ENCODE measurements around the gene PTGS1. TPM values are rescaled to one million over a fixed set of nuclear protein-coding genes. Genes with fewer than 3 reads are reported as not detected.
"Not testable (repeated sequence)": the region's sequence is repeated elsewhere in the genome, so short reads cannot be mapped to it uniquely, and the experiment has no call there.

Gene PTGS1
- total RNA-seq, 2 donors from 2014 or later = 20.8 to 30.2 TPM

DNA sequence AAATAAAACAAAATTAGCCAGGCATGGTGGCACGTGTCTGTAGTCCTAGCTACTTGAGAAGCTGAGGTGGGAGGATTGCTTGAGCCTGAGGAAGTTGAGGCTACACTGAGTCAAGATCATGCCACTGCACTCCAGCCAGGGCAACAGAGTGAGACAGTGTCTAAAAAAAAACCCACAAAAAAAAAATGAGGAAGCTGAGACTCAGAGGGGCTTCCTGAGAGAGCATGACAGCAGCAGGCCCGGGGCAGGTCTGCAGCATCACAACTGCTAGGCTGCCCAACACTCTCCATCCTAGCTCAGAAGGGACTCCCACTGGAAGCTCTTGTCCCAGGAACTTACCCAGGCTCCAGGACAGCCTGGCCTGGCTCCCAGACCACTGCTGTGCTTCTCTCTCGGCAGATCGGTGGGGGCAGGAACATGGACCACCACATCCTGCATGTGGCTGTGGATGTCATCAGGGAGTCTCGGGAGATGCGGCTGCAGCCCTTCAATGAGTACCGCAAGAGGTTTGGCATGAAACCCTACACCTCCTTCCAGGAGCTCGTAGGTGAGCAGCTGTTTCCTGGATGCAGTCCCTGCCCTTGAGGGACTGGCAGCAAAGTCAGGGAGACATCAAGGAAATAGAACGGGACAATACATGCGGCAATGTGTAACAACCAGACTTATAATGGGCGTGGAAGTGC, 19.1 kb downstream of the PTGS1 start:
- peak; percentile 52 for DNase-seq (ENCODE audit: low spot score)
- intact Hi-C loops (cut with DNase I) = no loop called here

DNA sequence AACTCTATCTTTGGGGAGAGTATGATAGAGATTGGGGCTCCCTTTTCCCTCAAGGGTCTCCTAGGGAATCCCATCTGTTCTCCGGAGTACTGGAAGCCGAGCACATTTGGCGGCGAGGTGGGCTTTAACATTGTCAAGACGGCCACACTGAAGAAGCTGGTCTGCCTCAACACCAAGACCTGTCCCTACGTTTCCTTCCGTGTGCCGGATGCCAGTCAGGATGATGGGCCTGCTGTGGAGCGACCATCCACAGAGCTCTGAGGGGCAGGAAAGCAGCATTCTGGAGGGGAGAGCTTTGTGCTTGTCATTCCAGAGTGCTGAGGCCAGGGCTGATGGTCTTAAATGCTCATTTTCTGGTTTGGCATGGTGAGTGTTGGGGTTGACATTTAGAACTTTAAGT, 21.5 kb downstream of the PTGS1 start:
- peak; percentile 42 for DNase-seq (ENCODE audit: low spot score)
- intact Hi-C loops (cut with DNase I) = no loop called here

DNA sequence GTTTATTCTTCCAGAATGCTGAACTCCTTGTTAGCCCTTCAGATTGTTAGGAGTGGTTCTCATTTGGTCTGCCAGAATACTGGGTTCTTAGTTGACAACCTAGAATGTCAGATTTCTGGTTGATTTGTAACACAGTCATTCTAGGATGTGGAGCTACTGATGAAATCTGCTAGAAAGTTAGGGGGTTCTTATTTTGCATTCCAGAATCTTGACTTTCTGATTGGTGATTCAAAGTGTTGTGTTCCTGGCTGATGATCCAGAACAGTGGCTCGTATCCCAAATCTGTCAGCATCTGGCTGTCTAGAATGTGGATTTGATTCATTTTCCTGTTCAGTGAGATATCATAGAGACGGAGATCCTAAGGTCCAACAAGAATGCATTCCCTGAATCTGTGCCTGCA, 21.9 kb downstream of the PTGS1 start:
- DNase-seq (ENCODE audit: low spot score) = no peak
- intact Hi-C loops (cut with DNase I) = no loop called here

DNA sequence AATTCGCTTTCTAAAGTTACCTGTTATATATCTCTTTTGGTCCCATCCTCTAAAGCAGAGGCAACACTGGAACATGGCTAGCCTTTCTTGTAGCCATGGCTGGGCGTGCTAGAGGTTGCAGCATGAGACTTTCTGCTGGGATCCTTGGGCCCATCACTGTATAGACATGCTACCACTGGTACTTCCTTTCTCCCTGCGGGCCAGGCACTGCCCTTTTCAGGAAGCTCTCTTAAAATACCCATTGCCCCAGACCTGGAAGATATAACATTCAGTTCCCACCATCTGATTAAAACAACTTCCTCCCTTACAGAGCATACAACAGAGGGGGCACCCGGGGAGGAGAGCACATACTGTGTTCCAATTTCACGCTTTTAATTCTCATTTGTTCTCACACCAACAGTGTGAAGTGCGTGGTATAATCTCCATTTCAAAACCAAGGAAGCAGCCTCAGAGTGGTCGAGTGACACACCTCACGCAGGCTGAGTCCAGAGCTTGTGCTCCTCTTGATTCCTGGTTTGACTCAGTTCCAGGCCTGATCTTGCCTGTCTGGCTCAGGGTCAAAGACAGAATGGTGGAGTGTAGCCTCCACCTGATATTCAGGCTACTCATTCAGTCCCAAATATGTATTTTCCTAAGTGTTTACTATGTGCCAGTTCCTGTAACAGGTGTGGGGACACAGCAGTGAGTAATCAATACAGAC, 22.6 kb downstream of the PTGS1 start:
- intact Hi-C loops (cut with DNase I) = no loop called here
- no peak for DNase-seq (ENCODE audit: low spot score)

- DNase-seq (ENCODE audit: low spot score) = peak; percentile 88
These were observed 23.7 kb downstream of the PTGS1 start for GRCh38 chr9:122394265-122395125.

GRCh38 chr9:122396614-122397148, 25.9 kb downstream of the PTGS1 start:
- no peak for DNase-seq (ENCODE audit: low spot score)
- intact Hi-C loops (cut with DNase I) = no loop called here

More at GRCh38 chr9:122394265-122395125, 23.7 kb downstream of the PTGS1 start:
- intact Hi-C loops (cut with DNase I) = no loop called here

DNA sequence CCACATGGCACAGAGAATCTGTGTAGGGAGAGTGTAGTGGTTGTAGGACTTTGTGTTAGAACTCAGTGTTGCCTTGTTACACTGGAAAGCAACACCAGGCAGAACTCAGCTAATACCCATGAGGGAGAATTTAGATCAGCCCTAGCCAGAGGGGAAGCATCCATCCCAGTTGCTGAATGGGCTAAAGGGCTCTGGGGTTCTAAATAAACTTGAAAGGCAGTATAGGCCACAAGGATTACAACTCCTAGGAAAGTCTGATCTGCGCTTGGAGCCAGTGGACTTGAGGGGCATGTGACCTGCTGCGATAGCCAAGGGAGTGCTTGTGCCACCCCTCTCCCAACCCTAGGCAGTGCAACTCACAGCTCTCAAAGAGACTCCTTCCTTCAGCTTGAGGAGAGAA, 26.9 kb downstream of the PTGS1 start:
- intact Hi-C loops (cut with DNase I) = no loop called here
- no peak for DNase-seq (ENCODE audit: low spot score)

DNA sequence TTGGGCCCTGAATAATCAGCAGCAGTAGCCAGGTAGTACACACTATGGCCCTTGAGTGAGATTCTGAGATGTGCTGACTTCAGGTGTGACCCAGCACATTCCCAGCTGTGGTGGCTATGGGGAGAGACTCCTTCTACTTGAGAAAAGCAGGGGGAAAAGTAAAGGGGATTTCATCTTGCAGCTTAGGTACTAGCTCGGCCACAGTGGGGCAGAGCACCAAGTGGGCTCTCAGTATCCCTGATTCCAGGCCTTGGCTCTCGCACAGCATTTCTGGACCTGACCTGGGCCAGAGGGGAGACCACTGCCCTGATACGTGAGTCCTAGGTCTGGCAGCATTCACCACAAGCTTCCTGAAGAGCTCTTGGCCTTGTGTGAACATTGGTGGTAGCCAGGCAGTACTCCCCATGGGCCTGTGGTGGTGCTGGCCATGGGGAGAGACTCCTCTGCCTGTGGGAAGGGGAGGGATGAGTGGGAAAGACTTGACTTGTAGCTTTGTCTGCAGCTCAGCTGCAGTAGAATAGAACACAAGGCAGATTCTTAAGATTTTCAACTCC, 27.6 kb downstream of the PTGS1 start:
- no peak for DNase-seq (ENCODE audit: low spot score)
- intact Hi-C loops (cut with DNase I) = no loop called here

GRCh38 chr9:122401896-122402295, 31.1 kb downstream of the PTGS1 start:
- DNase-seq (ENCODE audit: low spot score) = no peak
- intact Hi-C loops (cut with DNase I) = no loop called here

- peak; percentile 44 for DNase-seq (ENCODE audit: low spot score)
- intact Hi-C loops (cut with DNase I) = no loop called here
These were observed 31.6 kb downstream of the PTGS1 start for GRCh38 chr9:122402403-122402871.

DNA sequence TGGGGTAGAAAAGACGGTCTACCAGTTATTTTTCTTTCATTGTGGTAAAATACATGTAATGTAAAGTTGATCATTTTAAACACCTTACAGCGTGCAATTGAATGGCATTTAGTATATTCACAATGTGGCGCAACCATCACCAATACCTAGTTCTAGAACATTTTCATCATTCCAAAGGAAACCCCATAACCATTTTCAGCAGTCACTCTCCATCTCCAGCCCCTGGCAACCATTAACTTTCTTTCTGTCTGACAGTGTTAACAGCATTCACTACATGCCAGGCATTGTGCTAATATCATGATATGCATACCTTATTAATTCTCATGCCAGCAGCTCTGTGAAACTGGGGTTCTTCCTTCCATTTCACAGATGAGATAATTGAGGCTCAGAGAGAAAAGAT, 32.0 kb downstream of the PTGS1 start:
- intact Hi-C loops (cut with DNase I) = no loop called here
- no peak for DNase-seq (ENCODE audit: low spot score)

GRCh38 chr9:122403381-122404000, 32.7 kb downstream of the PTGS1 start:
- no peak for DNase-seq (ENCODE audit: low spot score)
- intact Hi-C loops (cut with DNase I) = no loop called here

GRCh38 chr9:122405304-122406069, 34.7 kb downstream of the PTGS1 start:
- intact Hi-C loops (cut with DNase I); DNase-seq (ENCODE audit: low spot score): not testable (repeated sequence)

- DNase-seq (ENCODE audit: low spot score) = no peak
- intact Hi-C loops (cut with DNase I) = no loop called here
These were observed 35.5 kb downstream of the PTGS1 start for GRCh38 chr9:122406070-122406890.

- DNase-seq (ENCODE audit: low spot score); intact Hi-C loops (cut with DNase I): not testable (repeated sequence)
These were observed 43.3 kb downstream of the PTGS1 start for GRCh38 chr9:122414108-122414507.

GRCh38 chr9:122418016-122418415, 47.2 kb downstream of the PTGS1 start:
- DNase-seq (ENCODE audit: low spot score) = no peak
- intact Hi-C loops (cut with DNase I) = no loop called here

GRCh38 chr9:122420315-122420714, 49.5 kb downstream of the PTGS1 start:
- intact Hi-C loops (cut with DNase I) = no loop called here
- no peak for DNase-seq (ENCODE audit: low spot score)

Data from posterior vena cava (tissue), 2 donors.